ENCODE measurements around the gene SPDEF.

The SPDEF gene

DNA sequence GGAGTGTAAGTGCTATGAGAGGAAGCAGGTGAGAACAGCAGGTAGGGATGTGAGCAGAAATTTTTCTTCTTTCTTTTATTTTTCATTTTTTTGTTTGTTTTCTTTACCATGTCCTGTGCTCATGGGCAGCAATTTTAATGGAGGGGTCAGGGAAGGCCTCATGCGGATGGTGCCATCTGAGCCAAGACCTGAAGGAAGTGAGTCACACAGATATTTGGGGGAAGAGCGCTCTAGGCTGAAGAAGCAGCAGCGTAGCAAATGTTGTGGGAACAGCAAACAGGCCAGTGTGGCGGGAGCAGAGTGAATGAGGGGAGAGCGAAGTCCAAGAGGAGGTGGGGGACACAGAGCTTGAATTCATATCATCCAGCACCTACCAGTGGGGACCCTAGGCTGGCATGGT, 12.7 kb downstream of the SPDEF start:
- DNase-seq: no peak

GRCh38 chr6:34540841-34541240, 15.3 kb downstream of the SPDEF start:
- DNase-seq: no peak

DNA sequence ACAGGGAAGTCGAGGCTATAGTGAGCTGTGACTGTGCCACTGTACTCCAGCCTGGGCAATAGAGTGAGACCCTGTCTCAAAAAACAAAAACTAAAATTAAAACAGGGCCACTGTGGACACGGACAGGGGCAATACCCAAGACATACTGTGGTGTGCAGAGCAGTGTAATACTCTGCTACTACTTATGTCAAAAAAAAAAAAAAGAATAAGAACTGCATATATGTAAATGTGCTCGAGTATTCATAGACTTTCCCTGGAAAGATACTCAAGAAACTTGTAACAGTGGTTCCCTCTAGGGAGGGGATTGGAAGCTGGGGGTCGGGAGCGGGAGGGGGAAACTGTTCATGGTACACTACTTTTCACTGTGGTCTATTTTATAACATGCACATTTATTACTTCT, 15.9 kb downstream of the SPDEF start:
- DNase-seq: no peak

GRCh38 chr6:34539181-34539580, 16.9 kb downstream of the SPDEF start:
- DNase-seq: no peak

DNA sequence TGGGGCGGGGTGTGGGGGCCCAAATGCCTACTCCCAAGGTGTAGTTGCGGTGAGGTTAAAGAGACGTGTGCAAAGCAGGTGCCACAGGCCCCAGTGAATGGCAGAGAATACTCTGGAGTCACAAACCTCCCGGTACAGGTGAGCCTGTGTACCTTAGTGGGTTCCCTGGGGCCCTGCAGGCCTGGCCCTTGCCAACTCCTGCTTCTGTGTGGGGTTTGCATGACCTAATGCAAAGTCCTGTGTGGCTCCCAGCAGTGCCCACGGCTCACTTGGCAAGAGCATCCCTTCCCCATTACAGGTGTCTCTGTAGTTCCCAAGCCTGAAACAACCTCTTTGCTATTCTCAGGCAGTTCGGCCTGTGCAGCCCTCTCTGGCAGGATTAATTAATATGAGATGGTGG, 17.5 kb downstream of the SPDEF start:
- DNase-seq: no peak

DNA sequence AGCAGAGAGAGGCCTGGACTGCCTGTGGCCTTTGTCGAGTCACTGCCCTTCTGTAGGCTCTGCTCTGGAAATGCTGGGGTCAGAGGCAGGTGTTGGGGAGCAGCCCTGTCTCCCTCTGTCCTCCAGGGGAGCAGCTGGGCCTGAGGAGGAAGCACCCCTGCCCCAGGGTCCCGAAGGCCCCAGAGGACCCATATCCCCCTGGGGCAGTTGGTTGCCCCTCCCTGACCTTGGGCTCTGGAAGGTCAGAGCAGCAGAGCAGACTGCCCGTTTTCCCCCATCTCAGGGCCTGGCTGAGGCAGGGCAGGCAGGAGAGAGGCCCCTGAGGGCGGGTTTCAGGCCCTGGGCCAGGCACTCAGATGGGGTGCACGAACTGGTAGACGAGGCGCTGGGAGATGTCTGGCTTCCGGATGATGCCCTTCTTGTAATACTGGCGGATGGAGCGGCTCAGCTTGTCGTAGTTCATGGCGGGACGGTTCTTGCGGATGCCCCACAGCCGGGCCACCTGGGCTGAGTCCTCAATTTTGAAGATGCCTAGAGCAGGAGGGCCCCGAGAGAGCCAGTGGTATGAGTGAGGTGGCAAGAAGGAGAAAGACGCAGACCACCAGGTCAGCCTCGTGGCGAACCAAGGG, 18.1 kb downstream of the SPDEF start:
- no peak for DNase-seq

DNA sequence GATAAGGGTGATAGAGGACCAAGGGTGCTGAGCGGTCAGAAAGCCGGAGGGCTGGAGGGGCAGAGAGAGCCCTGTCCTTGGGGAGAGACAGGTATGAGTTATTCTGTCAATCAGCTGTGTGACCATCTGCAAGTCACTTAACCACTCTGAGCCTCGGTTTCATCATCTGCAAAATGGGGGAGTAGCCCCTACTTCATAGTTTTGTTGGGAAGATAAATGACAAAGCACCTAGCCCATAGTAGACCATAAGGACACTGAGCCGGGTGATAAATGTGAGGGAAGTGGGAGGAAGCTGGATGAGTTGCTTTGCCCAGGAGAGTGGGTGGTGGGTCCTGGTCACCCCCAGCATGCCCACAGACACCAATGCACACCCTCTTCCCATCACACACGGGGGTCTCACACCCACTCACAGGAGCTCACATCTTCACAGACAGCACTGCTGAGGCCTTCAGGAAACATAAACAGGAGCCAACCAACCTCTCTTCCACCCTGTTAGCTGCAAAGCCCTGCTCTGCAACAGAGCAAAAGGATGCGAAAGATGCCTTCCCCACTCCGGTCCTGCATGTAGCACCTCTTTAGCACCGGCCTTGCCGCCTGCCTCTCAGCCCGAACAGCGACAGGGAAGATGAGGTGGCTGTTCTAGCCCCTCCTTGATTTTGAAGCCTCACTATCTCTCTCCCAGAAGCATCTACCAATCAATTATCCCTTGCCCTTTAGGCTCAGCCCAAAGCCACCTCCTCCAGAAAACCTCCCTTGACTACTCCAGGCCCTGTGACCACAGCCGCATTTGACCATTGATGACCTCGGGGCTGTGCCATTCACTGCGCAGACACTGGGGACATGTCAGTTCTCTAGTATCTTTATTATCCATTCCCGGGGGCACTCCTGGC, 18.9 kb downstream of the SPDEF start:
- DNase-seq: no peak

DNA sequence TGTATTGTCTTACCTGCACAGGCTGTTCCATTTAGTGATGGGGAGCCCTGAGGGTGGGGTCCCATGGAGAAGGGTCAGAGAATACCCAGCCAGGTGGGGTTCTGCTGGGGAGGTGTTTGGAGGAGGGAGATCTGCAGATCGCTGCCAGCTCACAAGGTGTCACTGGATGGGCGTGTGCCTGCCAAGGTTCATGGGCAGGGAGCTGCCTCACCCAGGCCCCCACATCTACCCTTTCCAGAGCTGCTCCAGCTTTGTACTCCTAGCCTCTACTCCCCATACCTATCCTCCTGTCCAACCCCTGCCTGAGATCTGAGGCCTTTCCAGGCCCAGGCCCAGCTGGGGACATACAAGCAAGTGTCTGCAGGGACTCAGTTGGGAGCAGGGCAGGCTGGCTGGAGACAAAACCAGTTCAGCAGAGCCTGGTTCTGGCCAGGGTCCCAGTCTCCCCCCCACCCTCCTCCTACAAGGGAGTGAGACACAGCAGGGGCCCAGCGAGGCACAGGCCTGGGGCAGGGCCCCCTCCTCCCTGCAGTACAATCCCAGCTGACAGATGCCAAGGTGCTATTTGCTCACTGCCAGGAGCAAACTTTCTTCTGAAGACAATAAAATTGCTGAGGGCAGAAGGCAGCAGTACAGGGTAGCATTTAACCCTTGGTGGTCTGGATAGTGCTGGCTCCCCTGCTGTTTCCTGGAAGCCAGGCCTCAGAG, 19.7 kb downstream of the SPDEF start:
- peak; percentile 23 for DNase-seq

- DNase-seq: no peak
Observed at GRCh38 chr6:34535646-34536045, 20.5 kb downstream of the SPDEF start.

GRCh38 chr6:34535199-34535598, 20.9 kb downstream of the SPDEF start:
- DNase-seq: no peak

DNA sequence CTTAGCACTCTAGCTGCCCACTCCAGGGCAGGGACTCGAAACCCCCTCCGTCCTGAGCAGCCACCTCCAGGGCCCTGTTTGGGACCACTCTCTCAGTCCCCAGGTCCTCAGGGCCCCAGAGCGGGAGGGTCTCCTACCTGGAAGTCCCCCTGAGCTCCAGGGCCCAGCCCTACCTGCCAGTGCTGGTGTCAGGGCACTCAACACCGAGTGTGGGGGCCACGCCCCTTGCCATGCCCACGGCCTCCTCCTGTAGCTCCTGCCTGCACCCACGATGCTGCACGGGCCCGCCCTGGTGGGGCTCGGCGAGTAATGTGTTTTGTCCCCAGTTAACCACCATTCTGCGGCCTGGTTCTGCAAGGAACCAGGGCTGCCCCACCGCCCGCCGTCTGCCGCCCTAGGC, 21.5 kb downstream of the SPDEF start:
- no peak for DNase-seq

DNA sequence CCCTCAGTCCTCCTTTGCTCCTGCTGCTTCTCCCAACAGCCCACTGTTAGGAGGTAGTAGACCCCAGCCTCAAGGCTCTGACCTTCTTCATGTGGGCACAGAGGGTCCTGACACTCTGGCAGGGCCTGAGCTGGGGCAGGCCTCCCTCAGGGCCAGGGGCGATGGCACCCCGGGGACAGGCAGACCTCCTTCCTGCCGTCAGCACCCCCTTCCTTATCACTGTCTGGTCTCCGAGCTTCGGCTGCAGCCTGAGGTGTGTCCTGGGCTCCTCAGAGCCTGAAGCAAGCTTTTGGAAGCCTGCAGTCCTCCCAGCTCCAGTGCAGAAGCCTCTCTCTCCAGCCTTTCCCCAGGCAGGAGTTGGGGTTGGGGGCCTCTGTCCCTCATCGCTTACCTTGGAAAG, 22.0 kb downstream of the SPDEF start:
- no peak for DNase-seq

GRCh38 chr6:34532230-34532629, 23.9 kb downstream of the SPDEF start:
- DNase-seq: no peak

GRCh38 chr6:34531580-34532201, 24.4 kb downstream of the SPDEF start:
- DNase-seq: no peak

DNA sequence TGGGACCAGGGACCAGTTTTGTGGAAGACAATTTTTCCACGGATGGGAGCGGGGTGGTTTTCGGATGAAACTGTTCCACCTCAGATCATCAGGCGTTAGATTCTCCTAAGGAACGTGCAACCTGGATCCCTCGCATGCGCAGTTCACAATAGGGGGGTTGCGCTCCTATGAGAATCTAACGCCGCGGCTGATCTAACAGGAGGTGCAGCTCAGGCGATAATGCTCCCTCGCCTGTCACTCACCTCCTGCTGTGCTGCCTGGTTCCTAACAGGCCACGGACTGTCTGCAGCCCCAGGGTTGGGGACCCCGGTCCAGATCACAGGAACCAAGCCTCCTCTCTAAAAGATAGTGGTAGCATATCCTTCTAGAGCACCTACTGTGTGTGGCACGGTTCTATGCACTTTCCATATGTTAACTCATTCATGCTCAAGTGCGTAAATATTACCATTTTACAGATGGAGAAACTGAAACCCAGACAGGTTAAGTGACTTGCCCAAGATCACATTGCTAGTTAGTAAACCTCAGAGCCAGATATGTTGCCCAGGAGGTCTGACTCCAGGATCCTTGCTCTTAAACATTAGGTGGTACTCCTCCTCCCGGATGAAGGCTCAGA, 25.3 kb downstream of the SPDEF start:
- no peak for DNase-seq

- DNase-seq: peak; percentile 36
Observed at GRCh38 chr6:34529665-34530327, 26.3 kb downstream of the SPDEF start.

DNA sequence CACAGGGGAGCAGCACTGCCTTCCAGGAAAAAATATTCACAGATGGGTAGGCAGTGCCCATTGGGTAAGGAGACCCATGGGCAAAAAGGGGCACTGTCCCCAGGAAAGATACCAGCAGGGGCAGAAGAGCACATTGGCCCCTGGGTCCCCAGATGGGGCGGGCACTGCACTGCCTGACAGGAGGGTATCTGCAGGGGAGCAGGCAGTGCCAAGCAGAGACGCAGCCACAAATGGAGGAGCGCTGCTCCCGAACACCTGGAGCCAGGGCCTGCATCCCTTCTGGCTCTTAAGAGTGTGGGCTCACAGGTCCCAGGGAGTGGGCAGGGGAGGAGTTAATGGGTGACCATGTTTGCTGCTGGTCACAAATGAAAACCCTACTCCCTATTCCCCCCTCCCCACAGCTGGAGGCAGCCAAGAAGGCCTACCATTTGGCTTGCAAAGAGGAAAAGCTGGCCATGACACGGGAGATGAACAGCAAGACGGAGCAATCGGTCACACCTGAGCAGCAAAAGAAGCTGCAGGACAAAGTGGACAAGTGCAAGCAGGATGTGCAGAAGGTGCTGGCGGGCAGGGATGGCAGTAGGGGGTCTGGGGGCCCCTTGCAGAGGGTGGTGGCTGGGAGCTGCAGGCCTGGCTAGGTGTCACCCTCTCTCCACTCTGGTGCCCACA, 27.0 kb downstream of the SPDEF start:
- no peak for DNase-seq

DNA sequence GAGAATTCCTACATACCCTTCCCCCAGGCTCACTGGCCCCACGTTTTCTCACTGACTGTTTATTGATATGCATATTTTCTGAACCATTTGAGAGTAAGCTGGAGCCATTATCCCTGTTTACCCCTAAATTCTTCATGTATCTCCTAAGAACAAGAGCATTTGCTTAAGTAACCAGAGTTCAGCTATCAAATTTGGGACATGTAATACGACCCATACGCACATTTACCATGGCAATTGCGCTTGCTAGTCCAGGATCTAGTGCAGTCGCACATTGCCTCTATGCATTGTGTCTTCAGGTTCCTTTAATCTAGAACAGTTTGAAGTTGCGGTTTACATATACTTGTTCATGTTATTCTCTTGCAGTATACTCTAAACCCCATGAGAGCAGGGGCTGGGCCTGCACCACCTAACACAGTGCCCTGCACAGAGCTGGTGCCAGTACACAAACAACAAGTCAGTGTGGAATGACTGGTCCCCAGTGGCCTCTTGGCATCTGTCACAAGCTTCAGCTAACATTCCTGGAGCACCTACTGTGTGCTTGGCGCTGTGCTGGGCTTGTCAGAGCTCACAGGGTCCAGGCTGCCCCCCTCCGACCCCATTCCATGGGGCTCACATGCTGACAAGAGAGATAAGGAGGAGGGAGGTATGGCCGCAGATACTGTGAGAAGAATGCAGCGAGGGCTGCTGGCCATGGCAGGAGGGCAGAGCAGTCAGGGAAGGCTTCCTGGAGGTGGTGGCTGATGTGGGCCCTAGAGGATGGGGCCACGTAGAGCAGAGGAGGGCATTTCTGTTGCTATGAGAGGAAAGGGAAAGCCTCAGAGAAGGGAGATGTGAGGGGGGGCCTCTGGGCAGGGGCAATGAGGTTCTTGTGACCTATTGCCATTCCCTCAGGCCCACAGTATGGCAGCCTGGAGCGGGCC, 28.1 kb downstream of the SPDEF start:
- no peak for DNase-seq

DNA sequence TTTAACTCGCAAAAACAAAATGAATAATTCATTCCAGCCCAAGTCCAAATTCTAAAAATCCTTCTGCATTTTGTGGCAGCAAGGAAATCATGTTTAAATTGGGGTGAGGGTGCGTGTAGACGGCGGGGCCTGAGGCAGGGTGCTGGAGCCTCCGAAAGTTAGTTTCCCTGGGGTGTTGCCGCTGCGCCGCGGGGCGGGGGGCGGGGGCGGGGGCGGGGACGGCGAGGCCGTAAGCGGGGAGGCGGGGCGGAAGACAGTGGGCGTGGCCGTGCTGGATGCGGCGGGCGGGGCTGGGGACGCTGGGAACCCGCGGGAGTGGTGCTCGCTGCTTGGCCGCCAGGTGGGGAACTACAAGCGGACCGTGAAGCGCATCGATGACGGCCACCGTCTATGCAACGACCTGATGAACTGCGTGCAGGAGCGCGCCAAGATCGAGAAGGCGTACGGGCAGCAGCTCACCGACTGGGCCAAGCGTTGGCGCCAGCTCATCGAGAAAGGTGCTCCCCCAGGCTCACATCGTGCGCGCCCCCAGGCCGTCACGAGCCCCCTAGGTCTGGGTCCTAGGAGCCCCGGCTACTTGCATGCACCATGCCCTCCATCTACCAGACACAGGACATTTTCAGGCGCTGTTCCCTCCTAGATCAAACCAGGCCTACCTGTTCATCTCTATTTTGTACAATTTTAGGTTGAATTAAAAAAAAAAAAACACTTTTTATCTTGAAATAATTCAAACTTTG, 29.0 kb downstream of the SPDEF start:
- peak; percentile 85 for DNase-seq

Measured in DMS153 (cell line).